H9 (cell line): Measurements from ENCODE around the gene WSCD2. TPM values are rescaled to one million over a fixed set of nuclear protein-coding genes. Genes with fewer than 3 reads are reported as not detected.

ENCODE experiments used
- DNase-seq: peaks from one replicate; pipeline ENCODE4 v3.0.0-alpha.2; 2017
- H2AFZ ChIP-seq: one replicate; pipeline ENCODE4 v1.6.1; 2013; ENCODE audit warnings: mild to moderate bottlenecking, low read length, control low read depth, moderate library complexity
- H2AK5ac ChIP-seq: 2 replicates; pipeline ENCODE4 v1.6.1; 2013; ENCODE audit warnings: low read length, control low read depth, mixed read lengths; ENCODE audit not compliant: insufficient read length
- H2BK120ac ChIP-seq: one replicate; pipeline ENCODE4 v1.6.1; 2013; ENCODE audit warnings: low read depth, mild to moderate bottlenecking, low read length, control low read depth, inconsistent platforms; ENCODE audit not compliant: poor library complexity, severe bottlenecking
- H2BK12ac ChIP-seq: 2 replicates; pipeline ENCODE4 v1.6.1; 2013; ENCODE audit warnings: low read length, control low read depth, mixed read lengths, low read depth; ENCODE audit not compliant: insufficient read length
- H2BK15ac ChIP-seq: 2 replicates; pipeline ENCODE4 v1.6.1; 2013; ENCODE audit warnings: low read depth, low read length, control low read depth
- H2BK20ac ChIP-seq: one replicate; pipeline ENCODE4 v1.6.1; 2013; ENCODE audit warnings: low read depth, mild to moderate bottlenecking, low read length, control low read depth, inconsistent platforms; ENCODE audit not compliant: poor library complexity, severe bottlenecking
- H2BK5ac ChIP-seq: 2 replicates; pipeline ENCODE4 v1.6.1; 2013; ENCODE audit warnings: low read length, control low read depth, mixed read lengths; ENCODE audit not compliant: insufficient read length
- H3K14ac ChIP-seq: 2 replicates; pipeline ENCODE4 v1.6.1; 2013; ENCODE audit warnings: low read length, control low read depth; ENCODE audit not compliant: insufficient read depth
- H3K18ac ChIP-seq: 2 replicates; pipeline ENCODE4 v1.6.1; 2013; ENCODE audit warnings: low read depth, mild to moderate bottlenecking, mixed read lengths, low read length, control low read depth; ENCODE audit not compliant: insufficient read length
- H3K23ac ChIP-seq: 2 replicates; pipeline ENCODE4 v1.6.1; 2013; ENCODE audit warnings: low read length, control low read depth, mixed read lengths, low read depth; ENCODE audit not compliant: insufficient read length
- H3K23me2 ChIP-seq: 2 replicates; pipeline ENCODE4 v1.6.1; 2013; ENCODE audit warnings: low read depth, mild to moderate bottlenecking, mixed read lengths, low read length, control low read depth; ENCODE audit not compliant: insufficient read length, poor library complexity, severe bottlenecking
- H3K27ac ChIP-seq: 2 replicates; pipeline ENCODE4 v1.5.1; 2013; ENCODE audit warnings: low read length, control low read depth, mixed read lengths, low read depth; ENCODE audit not compliant: insufficient read length
- H3K27me3 ChIP-seq: 2 replicates; pipeline ENCODE4 v1.6.1; 2013; ENCODE audit warnings: low read length, control low read depth, inconsistent platforms; ENCODE audit not compliant: insufficient read depth
- H3K4ac ChIP-seq: 2 replicates; pipeline ENCODE4 v1.6.1; 2013; ENCODE audit warnings: low read depth, mild to moderate bottlenecking, control low read depth, inconsistent platforms, low read length, moderate library complexity
- H3K4me1 ChIP-seq: 2 replicates; pipeline ENCODE4 v1.6.1; 2013; ENCODE audit warnings: low read length, control low read depth, inconsistent platforms; ENCODE audit not compliant: insufficient read depth
- H3K4me2 ChIP-seq: 2 replicates; pipeline ENCODE4 v1.6.1; 2013; ENCODE audit warnings: low read length, control low read depth, mixed read lengths; ENCODE audit not compliant: insufficient read length, insufficient read depth
- H3K56ac ChIP-seq: 2 replicates; pipeline ENCODE4 v1.6.1; 2013; ENCODE audit warnings: low read depth, mild to moderate bottlenecking, mixed read lengths, low read length, control low read depth; ENCODE audit not compliant: insufficient read length
- H3K79me1 ChIP-seq: 2 replicates; pipeline ENCODE4 v1.6.1; 2013; ENCODE audit warnings: low read depth, mild to moderate bottlenecking, moderate library complexity, low read length, control low read depth, inconsistent platforms; ENCODE audit not compliant: insufficient read depth, poor library complexity, severe bottlenecking
- H3K79me2 ChIP-seq: 2 replicates; pipeline ENCODE4 v1.6.1; 2013; ENCODE audit warnings: low read length, control low read depth, inconsistent platforms; ENCODE audit not compliant: insufficient read depth
- H3K9ac ChIP-seq: 2 replicates; pipeline ENCODE4 v1.6.1; 2013; ENCODE audit warnings: low read length, control low read depth, mixed read lengths; ENCODE audit not compliant: insufficient read length; ENCODE audit errors: extremely low read depth
- H3K9me3 ChIP-seq: one replicate; pipeline ENCODE4 v1.6.1; 2013; ENCODE audit warnings: low read depth, low read length, inconsistent platforms; ENCODE audit not compliant: control insufficient read depth
- H3T11ph ChIP-seq: one replicate; pipeline ENCODE4 v1.6.1; 2013; ENCODE audit warnings: mild to moderate bottlenecking, low read length, control low read depth, inconsistent platforms
- H4K20me1 ChIP-seq: one replicate; pipeline ENCODE4 v1.6.1; 2013; ENCODE audit not compliant: control insufficient read depth, insufficient read length, insufficient read depth
- H4K5ac ChIP-seq: 2 replicates; pipeline ENCODE4 v1.6.1; 2013; ENCODE audit warnings: low read depth, mild to moderate bottlenecking, mixed read lengths, low read length, control low read depth; ENCODE audit not compliant: insufficient read length
- H4K8ac ChIP-seq: replicated peaks from 2 replicates; pipeline ENCODE4 v1.6.1; 2013; ENCODE audit warnings: low read length, control low read depth, mixed read lengths, low read depth; ENCODE audit not compliant: insufficient read length
- H4K91ac ChIP-seq: 2 replicates; pipeline ENCODE4 v1.6.1; 2013; ENCODE audit warnings: low read depth, mild to moderate bottlenecking, moderate library complexity, mixed read lengths, low read length, control low read depth; ENCODE audit not compliant: insufficient read length
- H3K27ac Mint-ChIP-seq, 3 experiments: 2 replicates in 2 of 3; 3 replicates in 1 of 3; pipeline ENCODE4 v1.8.0; 2020 to 2021; ENCODE audit warnings: mixed read lengths in 3 of 3, mild to moderate bottlenecking in 1 of 3, moderate library complexity in 1 of 3
- H3K27me3 Mint-ChIP-seq: 2 replicates; pipeline ENCODE4 v1.8.0; 2021; ENCODE audit warnings: low read depth, mild to moderate bottlenecking, moderate library complexity, mixed read lengths
- H3K36me3 Mint-ChIP-seq, 3 experiments: 2 replicates in 2 of 3; 3 replicates in 1 of 3; pipeline ENCODE4 v1.8.0; 2020 to 2021; ENCODE audit warnings: low read depth in 3 of 3, mixed read lengths in 3 of 3; ENCODE audit not compliant: insufficient read depth in 1 of 3
- H3K4me1 Mint-ChIP-seq, 2 experiments: 2 replicates each; pipeline ENCODE4 v1.8.0; 2020; ENCODE audit warnings: mixed read lengths in 2 of 2
- H3K4me3 Mint-ChIP-seq, 2 experiments: 2 replicates in 1 of 2; 3 replicates in 1 of 2; pipeline ENCODE4 v1.8.0; 2020 to 2021; ENCODE audit warnings: mild to moderate bottlenecking in 2 of 2, mixed read lengths in 2 of 2, moderate library complexity in 1 of 2
- H3K9me3 Mint-ChIP-seq, 2 experiments: 2 replicates in 1 of 2; 3 replicates in 1 of 2; pipeline ENCODE4 v1.8.0; 2020; ENCODE audit warnings: mild to moderate bottlenecking in 2 of 2, mixed read lengths in 2 of 2, moderate library complexity in 1 of 2
- WGBS: extraction: QIAGEN DNeasy Blood & Tissue Kit; methylation state at CpG from one replicate; pipeline ENCODE4 v1.1.7; 2013; ENCODE audit warnings: missing lambda C conversion rate, low lambda C conversion rate, mixed read lengths; ENCODE audit not compliant: insufficient read length; ENCODE audit errors: extremely low coverage; 5-methylcytosine and 5-hydroxymethylcytosine counted together
- total RNA-seq: library from RNA; stranded (reverse); gene quantifications from 2 replicates; pipeline ENCODE4 v1.2.1, GENCODE V29; 2021
- TF ChIP-seq, protein P1 (sequence below): fragments of 200-600 bp; sonication (generic); conservative IDR thresholded peaks from 3 replicates; pipeline ENCODE4 v1.8.0; 2021; ENCODE audit warnings: antibody characterized with exemption, mild to moderate bottlenecking

WSCD2 gene
- total RNA-seq, 1 experiment from 2014 or later: 0.92 TPM

DNA sequence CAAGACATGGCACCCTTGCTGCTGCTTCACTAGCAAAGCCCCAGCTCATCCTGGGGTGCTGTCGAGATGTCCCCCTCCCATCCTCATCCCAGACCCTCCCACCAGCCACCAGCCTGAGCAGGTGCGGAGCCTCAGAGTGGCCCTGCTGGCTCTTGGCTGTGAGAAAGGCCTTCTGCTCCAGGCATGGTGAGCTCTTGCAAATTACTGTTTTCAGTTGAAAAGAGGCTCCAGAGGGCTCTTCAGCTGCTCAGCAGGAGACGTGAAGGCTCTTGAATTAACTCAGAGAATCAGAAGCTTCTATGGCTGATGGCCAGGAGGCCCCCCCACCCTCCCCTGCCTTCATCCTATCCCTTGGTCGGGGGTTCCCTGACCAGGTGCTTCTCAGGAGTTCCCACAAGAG lies 44.1 kb downstream of the WSCD2 start:
- peak; percentile 62 for DNase-seq
- no peak overlapping the region for H2BK12ac ChIP-seq
- H3K23ac ChIP-seq: no peak overlapping the region
- H3K23me2 ChIP-seq: no peaks in the 10 kb centered on the region
- H3K27me3 ChIP-seq: no peaks in the 10 kb centered on the region
- no peak overlapping the region for H3K4me2 ChIP-seq
- H3K36me3 Mint-ChIP-seq: peaks cover 3 to 17% (median 4%) of the 10 kb centered on the region in 3 experiments; a peak in 5 of 7 replicates
- no peak overlapping the region for H2AK5ac ChIP-seq
- H3K27me3 Mint-ChIP-seq: no peaks in the 10 kb centered on the region; the same call in 1 of the 2 replicates
- no peak overlapping the region for H3T11ph ChIP-seq
- H3K27ac Mint-ChIP-seq: peak overlapping the region in 2 of 3 experiments; percentile 80 to 94; a peak in 5 of 7 replicates
- no peak overlapping the region for H3K14ac ChIP-seq
- no peaks in the 10 kb centered on the region for H4K20me1 ChIP-seq
- no peak overlapping the region for H2BK120ac ChIP-seq
- no CpG with 5 or more reads among the region's 4 CpGs for WGBS
- H4K5ac ChIP-seq: no peak overlapping the region
- H3K18ac ChIP-seq: no peak overlapping the region
- no peak overlapping the region for H2BK15ac ChIP-seq
- no peaks in the 10 kb centered on the region for H3K9me3 ChIP-seq
- H2AFZ ChIP-seq: no peak overlapping the region
- H3K79me2 ChIP-seq: no peaks in the 10 kb centered on the region
- no peak overlapping the region for H4K8ac ChIP-seq
- H3K9ac ChIP-seq: no peak overlapping the region
- H3K27ac ChIP-seq: no peak overlapping the region
- H3K4ac ChIP-seq: no peak overlapping the region
- peaks cover 10 to 11% of the 10 kb centered on the region in 2 experiments; a peak in 4 of 5 replicates for H3K9me3 Mint-ChIP-seq
- H3K4me3 Mint-ChIP-seq: no peak overlapping the region; a peak in 1 of 5 replicates
- no peak overlapping the region for H3K56ac ChIP-seq
- H3K79me1 ChIP-seq: no peaks in the 10 kb centered on the region
- no peak overlapping the region for H4K91ac ChIP-seq
- no peak overlapping the region for H2BK20ac ChIP-seq
- TF ChIP-seq, protein P1, sequence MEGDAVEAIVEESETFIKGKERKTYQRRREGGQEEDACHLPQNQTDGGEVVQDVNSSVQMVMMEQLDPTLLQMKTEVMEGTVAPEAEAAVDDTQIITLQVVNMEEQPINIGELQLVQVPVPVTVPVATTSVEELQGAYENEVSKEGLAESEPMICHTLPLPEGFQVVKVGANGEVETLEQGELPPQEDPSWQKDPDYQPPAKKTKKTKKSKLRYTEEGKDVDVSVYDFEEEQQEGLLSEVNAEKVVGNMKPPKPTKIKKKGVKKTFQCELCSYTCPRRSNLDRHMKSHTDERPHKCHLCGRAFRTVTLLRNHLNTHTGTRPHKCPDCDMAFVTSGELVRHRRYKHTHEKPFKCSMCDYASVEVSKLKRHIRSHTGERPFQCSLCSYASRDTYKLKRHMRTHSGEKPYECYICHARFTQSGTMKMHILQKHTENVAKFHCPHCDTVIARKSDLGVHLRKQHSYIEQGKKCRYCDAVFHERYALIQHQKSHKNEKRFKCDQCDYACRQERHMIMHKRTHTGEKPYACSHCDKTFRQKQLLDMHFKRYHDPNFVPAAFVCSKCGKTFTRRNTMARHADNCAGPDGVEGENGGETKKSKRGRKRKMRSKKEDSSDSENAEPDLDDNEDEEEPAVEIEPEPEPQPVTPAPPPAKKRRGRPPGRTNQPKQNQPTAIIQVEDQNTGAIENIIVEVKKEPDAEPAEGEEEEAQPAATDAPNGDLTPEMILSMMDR: no peak
- no peak overlapping the region for H2BK5ac ChIP-seq
- peaks cover 6% of the 10 kb centered on the region; the same call in 1 of the 2 replicates for H3K4me1 ChIP-seq
- peaks cover 41 to 59% of the 10 kb centered on the region in 2 experiments for H3K4me1 Mint-ChIP-seq
